Neutrophil (primary cell): ENCODE results near the gene KRAS.
A peak's percentile ranks its signal among the peaks of the same experiment; 100 is the strongest.

Source experiments
- H3K27ac ChIP-seq: fragments of 200-600 bp; sonication (generic); 2 replicates; pipeline ENCODE4 v1.5.1; 2016; ENCODE audit warnings: mild to moderate bottlenecking, moderate library complexity
- H3K27me3 ChIP-seq: fragments of 200-600 bp; sonication (generic); 2 replicates; pipeline ENCODE4 v1.6.0; 2016; ENCODE audit warnings: mild to moderate bottlenecking
- H3K36me3 ChIP-seq: fragments of 200-600 bp; sonication (generic); 2 replicates; pipeline ENCODE4 v1.5.1; 2017
- H3K4me1 ChIP-seq, 2 experiments: fragments of 200-600 bp in 1 of 2; sonication (generic) in 1 of 2; 1 replicate in 1 of 2; 2 replicates in 1 of 2; pipeline versions ENCODE4 v1.5.1 to v1.6.1; 2013 to 2016; ENCODE audit warnings: low read depth in 1 of 2, low read length in 1 of 2, mild to moderate bottlenecking in 1 of 2, moderate library complexity in 1 of 2; ENCODE audit not compliant: control insufficient read depth in 1 of 2, insufficient read depth in 1 of 2
- H3K4me3 ChIP-seq, 2 experiments: fragments of 200-600 bp in 1 of 2; sonication (generic) in 1 of 2; 1 replicate in 1 of 2; 2 replicates in 1 of 2; pipeline ENCODE4 v1.5.1; 2013 to 2016; ENCODE audit warnings: low read depth in 1 of 2, low read length in 1 of 2, mild to moderate bottlenecking in 1 of 2, moderate library complexity in 1 of 2
- H3K9me3 ChIP-seq: fragments of 200-600 bp; sonication (generic); 2 replicates; pipeline ENCODE4 v1.5.1; 2016
- TF ChIP-seq, protein P1 (sequence below): fragments of 200-600 bp; sonication (generic); IDR thresholded peaks from 2 replicates; pipeline ENCODE4 v1.5.1; 2016; ENCODE audit warnings: antibody characterized with exemption

Gene KRAS

GRCh38 chr12:25249931-25250738, 594 bp downstream of the KRAS start:
- peaks cover 11 to 20% of the 10 kb centered on the region in 2 experiments for H3K4me1 ChIP-seq
- peak overlapping the region; percentile 67 to 98 for H3K4me3 ChIP-seq
- TF ChIP-seq, protein P1, sequence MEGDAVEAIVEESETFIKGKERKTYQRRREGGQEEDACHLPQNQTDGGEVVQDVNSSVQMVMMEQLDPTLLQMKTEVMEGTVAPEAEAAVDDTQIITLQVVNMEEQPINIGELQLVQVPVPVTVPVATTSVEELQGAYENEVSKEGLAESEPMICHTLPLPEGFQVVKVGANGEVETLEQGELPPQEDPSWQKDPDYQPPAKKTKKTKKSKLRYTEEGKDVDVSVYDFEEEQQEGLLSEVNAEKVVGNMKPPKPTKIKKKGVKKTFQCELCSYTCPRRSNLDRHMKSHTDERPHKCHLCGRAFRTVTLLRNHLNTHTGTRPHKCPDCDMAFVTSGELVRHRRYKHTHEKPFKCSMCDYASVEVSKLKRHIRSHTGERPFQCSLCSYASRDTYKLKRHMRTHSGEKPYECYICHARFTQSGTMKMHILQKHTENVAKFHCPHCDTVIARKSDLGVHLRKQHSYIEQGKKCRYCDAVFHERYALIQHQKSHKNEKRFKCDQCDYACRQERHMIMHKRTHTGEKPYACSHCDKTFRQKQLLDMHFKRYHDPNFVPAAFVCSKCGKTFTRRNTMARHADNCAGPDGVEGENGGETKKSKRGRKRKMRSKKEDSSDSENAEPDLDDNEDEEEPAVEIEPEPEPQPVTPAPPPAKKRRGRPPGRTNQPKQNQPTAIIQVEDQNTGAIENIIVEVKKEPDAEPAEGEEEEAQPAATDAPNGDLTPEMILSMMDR: no peak
- peak overlapping the region; percentile 91 for H3K27ac ChIP-seq
- peaks cover 10% of the 10 kb centered on the region for H3K36me3 ChIP-seq
- H3K9me3 ChIP-seq: no peaks in the 10 kb centered on the region
- peaks cover 8% of the 10 kb centered on the region for H3K27me3 ChIP-seq

GRCh38 chr12:25248732-25249131, 2.0 kb downstream of the KRAS start:
- peak overlapping the region in 1 of 2 experiments; percentile 98 for H3K4me3 ChIP-seq
- peaks cover 22% of the 10 kb centered on the region for H3K36me3 ChIP-seq
- H3K4me1 ChIP-seq: peaks cover 11 to 20% of the 10 kb centered on the region in 2 experiments
- H3K27me3 ChIP-seq: peaks cover 8% of the 10 kb centered on the region
- H3K9me3 ChIP-seq: no peaks in the 10 kb centered on the region
- TF ChIP-seq, protein P1: no peak
- no peak overlapping the region for H3K27ac ChIP-seq

- no peak overlapping the region for H3K27ac ChIP-seq
- TF ChIP-seq, protein P1: no peak
- H3K4me3 ChIP-seq: no peak overlapping the region
- peaks cover 8% of the 10 kb centered on the region for H3K27me3 ChIP-seq
- peaks cover 11 to 20% of the 10 kb centered on the region in 2 experiments for H3K4me1 ChIP-seq
- H3K36me3 ChIP-seq: peaks cover 28% of the 10 kb centered on the region
- no peaks in the 10 kb centered on the region for H3K9me3 ChIP-seq
These were observed 2.6 kb downstream of the KRAS start for GRCh38 chr12:25248137-25248536.

DNA sequence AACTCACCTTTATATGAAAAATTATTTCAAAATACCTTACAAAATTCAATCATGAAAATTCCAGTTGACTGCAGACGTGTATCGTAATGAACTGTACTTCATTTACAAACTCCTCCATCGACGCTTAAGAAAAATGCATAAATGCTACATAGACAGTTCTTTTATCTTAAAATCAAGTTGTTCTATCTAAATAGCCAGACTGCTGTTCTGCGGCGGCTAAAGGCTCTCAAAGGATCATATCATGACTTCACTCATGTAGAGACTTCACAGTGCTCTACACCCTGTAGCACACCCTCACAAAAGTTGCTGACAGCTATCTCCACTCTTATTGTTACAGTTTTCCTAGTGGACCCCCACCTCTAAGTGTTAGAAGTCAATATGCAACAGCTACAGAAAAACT, 5.2 kb downstream of the KRAS start:
- TF ChIP-seq, protein P1: no peak
- H3K36me3 ChIP-seq: peaks cover 34% of the 10 kb centered on the region
- no peaks in the 10 kb centered on the region for H3K27me3 ChIP-seq
- no peaks in the 10 kb centered on the region for H3K9me3 ChIP-seq
- peaks cover 11 to 15% of the 10 kb centered on the region in 2 experiments for H3K4me1 ChIP-seq
- H3K4me3 ChIP-seq: no peak overlapping the region
- H3K27ac ChIP-seq: no peak overlapping the region

- H3K4me3 ChIP-seq: no peak overlapping the region
- H3K36me3 ChIP-seq: peaks cover 41% of the 10 kb centered on the region
- H3K27ac ChIP-seq: no peak overlapping the region
- TF ChIP-seq, protein P1: no peak
- H3K9me3 ChIP-seq: no peaks in the 10 kb centered on the region
- H3K4me1 ChIP-seq: no peaks in the 10 kb centered on the region
- H3K27me3 ChIP-seq: no peaks in the 10 kb centered on the region
These were observed 7.1 kb downstream of the KRAS start for GRCh38 chr12:25243680-25243990.
